Astrocyte (in vitro differentiated cells and primary cell): ENCODE measurements around the gene ATRNL1. TPM values are rescaled to one million over a fixed set of nuclear protein-coding genes. Genes with fewer than 3 reads are reported as not detected.
"Not testable (repeated sequence)": the region's sequence is repeated elsewhere in the genome, so short reads cannot be mapped to it uniquely, and the experiment has no call there.

Source experiments
- DNase-seq: peaks from one replicate; pipeline ENCODE4 v3.0.0-alpha.2; 2010; ENCODE audit warnings: low read depth
- FAIRE-seq: peaks from 2 replicates; lab custom pipeline; 2011; peaks lifted over from hg19 to GRCh38; lab: Jason Lieb, UNC
- H2AFZ ChIP-seq: 2 replicates; pipeline ENCODE4 v1.6.0; 2012; ENCODE audit warnings: low read depth, low read length, inconsistent platforms
- H3K27ac ChIP-seq: 2 replicates; pipeline ENCODE4 v1.5.1; 2011; ENCODE audit warnings: low read depth, low read length, inconsistent platforms
- H3K27me3 ChIP-seq: 2 replicates; pipeline ENCODE4 v1.6.0; 2011; ENCODE audit warnings: low read length, inconsistent platforms; ENCODE audit not compliant: insufficient read depth
- H3K36me3 ChIP-seq: 2 replicates; pipeline ENCODE4 v1.5.1; 2011; ENCODE audit warnings: low read length, inconsistent platforms; ENCODE audit not compliant: insufficient read depth
- H3K4me1 ChIP-seq: 2 replicates; pipeline ENCODE4 v1.5.1; 2011; ENCODE audit warnings: low read length, inconsistent platforms; ENCODE audit not compliant: insufficient read depth
- H3K4me2 ChIP-seq: 2 replicates; pipeline ENCODE4 v1.6.0; 2012; ENCODE audit warnings: low read length, inconsistent platforms
- H3K4me3 ChIP-seq: 2 replicates; pipeline ENCODE4 v1.5.1; 2011; ENCODE audit warnings: low read depth, mild to moderate bottlenecking, low read length, inconsistent platforms; ENCODE audit not compliant: insufficient read depth
- H3K79me2 ChIP-seq: 2 replicates; pipeline ENCODE4 v1.6.0; 2012; ENCODE audit warnings: mild to moderate bottlenecking, low read length, inconsistent platforms; ENCODE audit not compliant: insufficient read depth
- H3K9ac ChIP-seq: 2 replicates; pipeline ENCODE4 v1.6.0; 2012; ENCODE audit warnings: mild to moderate bottlenecking, low read length, inconsistent platforms
- H3K9me3 ChIP-seq: 2 replicates; pipeline ENCODE4 v1.5.1; 2012; ENCODE audit warnings: low read depth, mild to moderate bottlenecking, low read length, inconsistent platforms; ENCODE audit not compliant: insufficient read depth
- H4K20me1 ChIP-seq: 2 replicates; pipeline ENCODE4 v1.6.0; 2012; ENCODE audit warnings: low read length, inconsistent platforms; ENCODE audit not compliant: insufficient read depth
- H3K27ac Mint-ChIP-seq: one replicate; pipeline ENCODE4 v1.8.0; 2021; ENCODE audit warnings: mild to moderate bottlenecking, mixed read lengths; ENCODE audit not compliant: unreplicated experiment
- H3K27me3 Mint-ChIP-seq: one replicate; pipeline ENCODE4 v1.8.0; 2021; ENCODE audit warnings: low read depth, mixed read lengths; ENCODE audit not compliant: unreplicated experiment
- H3K36me3 Mint-ChIP-seq: one replicate; pipeline ENCODE4 v1.8.0; 2021; ENCODE audit warnings: low read depth, mixed read lengths; ENCODE audit not compliant: unreplicated experiment
- H3K4me1 Mint-ChIP-seq: one replicate; pipeline ENCODE4 v1.8.0; 2021; ENCODE audit warnings: low read depth, mixed read lengths; ENCODE audit not compliant: unreplicated experiment
- H3K4me3 Mint-ChIP-seq: one replicate; pipeline ENCODE4 v1.8.0; 2021; ENCODE audit warnings: mild to moderate bottlenecking, moderate library complexity, mixed read lengths; ENCODE audit not compliant: unreplicated experiment
- H3K9me3 Mint-ChIP-seq: one replicate; pipeline ENCODE4 v1.8.0; 2021; ENCODE audit warnings: mild to moderate bottlenecking, mixed read lengths; ENCODE audit not compliant: unreplicated experiment
- CTCF ChIP-seq: IDR thresholded peaks from 2 replicates; pipeline ENCODE4 v1.5.1; 2011; ENCODE audit warnings: low read depth, mild to moderate bottlenecking, inconsistent platforms, low read length, moderate library complexity; ENCODE audit not compliant: insufficient read depth
- EZH2 ChIP-seq: IDR thresholded peaks from 2 replicates; pipeline ENCODE4 v1.6.1; 2012; ENCODE audit warnings: mild to moderate bottlenecking, low read length, inconsistent platforms; ENCODE audit not compliant: insufficient read depth
- total RNA-seq: library from RNA; stranded (reverse); gene quantifications from 2 replicates; pipeline ENCODE4 v1.2.1, GENCODE V29; 2021

ATRNL1 gene
- total RNA-seq, 1 donor from 2014 or later = 17.5 TPM

DNA sequence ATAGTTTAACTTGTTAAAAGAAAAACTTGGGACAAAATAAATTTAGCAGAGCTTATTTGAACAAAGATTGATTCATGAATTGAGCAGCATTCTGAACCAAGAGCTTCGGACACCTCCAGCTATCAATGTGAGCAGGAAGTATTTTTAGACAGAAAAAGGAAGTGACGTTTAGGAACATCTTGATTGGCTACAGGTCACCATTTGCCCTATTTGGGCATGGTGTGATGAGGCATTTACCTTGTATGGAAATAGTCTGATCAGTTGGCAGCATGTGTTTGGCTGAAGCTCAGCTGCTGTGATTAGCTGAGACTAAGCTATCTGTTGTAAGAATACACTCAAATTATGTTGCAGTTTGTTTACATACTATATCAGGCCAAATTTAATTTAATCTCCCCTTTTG, 185.1 kb downstream of the ATRNL1 start:
- Histone ChIP-seq H3K27me3 (no peaks in the 10 kb centered on the region), H3K9me3 (no peaks in the 10 kb centered on the region), H3K27ac (no peak overlapping the region), H3K4me2 (no peak overlapping the region), H3K4me3 (no peak overlapping the region), H4K20me1 (no peaks in the 10 kb centered on the region), H2AFZ (no peak overlapping the region), H3K36me3 (no peaks in the 10 kb centered on the region), H3K79me2 (no peaks in the 10 kb centered on the region), H3K9ac (no peak overlapping the region), H3K4me1 (no peaks in the 10 kb centered on the region)
- no peak for DNase-seq
- H3K4me3 Mint-ChIP-seq = no peak overlapping the region
- no peaks in the 10 kb centered on the region for H3K27me3 Mint-ChIP-seq
- no peaks in the 10 kb centered on the region for H3K36me3 Mint-ChIP-seq
- FAIRE-seq = no peak
- H3K9me3 Mint-ChIP-seq = no peaks in the 10 kb centered on the region
- TF ChIP-seq CTCF (no peak), EZH2 (no peak)
- no peak overlapping the region for H3K27ac Mint-ChIP-seq
- no peaks in the 10 kb centered on the region for H3K4me1 Mint-ChIP-seq

- Histone ChIP-seq H3K79me2 (no peaks in the 10 kb centered on the region), H3K4me3 (no peak overlapping the region), H2AFZ (no peak overlapping the region), H3K9ac (no peak overlapping the region), H3K9me3 (no peaks in the 10 kb centered on the region), H3K27me3 (no peaks in the 10 kb centered on the region), H4K20me1 (no peaks in the 10 kb centered on the region), H3K27ac (no peak overlapping the region), H3K4me2 (no peak overlapping the region), H3K36me3 (no peaks in the 10 kb centered on the region), H3K4me1 (no peaks in the 10 kb centered on the region)
- H3K36me3 Mint-ChIP-seq = peaks cover 1% of the 10 kb centered on the region
- no peak overlapping the region for H3K27ac Mint-ChIP-seq
- H3K27me3 Mint-ChIP-seq = no peaks in the 10 kb centered on the region
- no peaks in the 10 kb centered on the region for H3K4me1 Mint-ChIP-seq
- TF ChIP-seq CTCF = no peak
- no peak for TF ChIP-seq EZH2
- peaks cover 6% of the 10 kb centered on the region for H3K9me3 Mint-ChIP-seq
- FAIRE-seq (no peak), DNase-seq (no peak)
- H3K4me3 Mint-ChIP-seq = no peak overlapping the region
These were observed 202.1 kb downstream of the ATRNL1 start for GRCh38 chr10:115295213-115295805.

- H3K36me3 Mint-ChIP-seq = no peaks in the 10 kb centered on the region
- H3K4me1 Mint-ChIP-seq = no peaks in the 10 kb centered on the region
- no peak overlapping the region for H3K4me3 Mint-ChIP-seq
- no peaks in the 10 kb centered on the region for H3K27me3 Mint-ChIP-seq
- H3K27ac ChIP-seq = no peak overlapping the region
- H3K27ac Mint-ChIP-seq = no peak overlapping the region
- H3K9me3 ChIP-seq = no peaks in the 10 kb centered on the region
- no peaks in the 10 kb centered on the region for H4K20me1 ChIP-seq
- no peaks in the 10 kb centered on the region for H3K36me3 ChIP-seq
- no peaks in the 10 kb centered on the region for H3K27me3 ChIP-seq
- DNase-seq = no peak
- no peaks in the 10 kb centered on the region for H3K4me1 ChIP-seq
- H2AFZ ChIP-seq = no peak overlapping the region
- FAIRE-seq = no peak
- no peaks in the 10 kb centered on the region for H3K79me2 ChIP-seq
- H3K9ac ChIP-seq = no peak overlapping the region
- H3K4me2 ChIP-seq = no peak overlapping the region
- H3K9me3 Mint-ChIP-seq = no peaks in the 10 kb centered on the region
- TF ChIP-seq CTCF = no peak
- TF ChIP-seq EZH2 = no peak
- H3K4me3 ChIP-seq = no peak overlapping the region
These were observed 206.9 kb downstream of the ATRNL1 start for GRCh38 chr10:115300080-115300479.

GRCh38 chr10:115319669-115320068, 226.5 kb downstream of the ATRNL1 start:
- H4K20me1 ChIP-seq, H2AFZ ChIP-seq, H3K27me3 Mint-ChIP-seq, H3K36me3 Mint-ChIP-seq, H3K27ac ChIP-seq, H3K4me3 Mint-ChIP-seq, H3K79me2 ChIP-seq, H3K4me2 ChIP-seq, H3K4me3 ChIP-seq, H3K9me3 ChIP-seq, H3K36me3 ChIP-seq, FAIRE-seq, H3K4me1 ChIP-seq, H3K27ac Mint-ChIP-seq, H3K4me1 Mint-ChIP-seq, H3K9ac ChIP-seq, H3K27me3 ChIP-seq, DNase-seq, H3K9me3 Mint-ChIP-seq: not testable (repeated sequence)
